HG02840 (cell line): Measurements from ENCODE around the gene TSHZ3.

Experiments used
- ATAC-seq: cut with Tn5 transposase; IDR thresholded peaks from one replicate; pipeline ENCODE4 v1.9.1; 2021; ENCODE audit warnings: mild to moderate bottlenecking, moderate library complexity, moderate number of reproducible peaks; ENCODE audit not compliant: unreplicated experiment, low FRiP score

The TSHZ3 gene

GRCh38 chr19:31255174-31255799, 93.9 kb downstream of the TSHZ3 start:
- ATAC-seq = no peak

GRCh38 chr19:31254611-31255010, 94.6 kb downstream of the TSHZ3 start:
- ATAC-seq = no peak

- no peak for ATAC-seq
These were observed 95.1 kb downstream of the TSHZ3 start for GRCh38 chr19:31254180-31254551.

DNA sequence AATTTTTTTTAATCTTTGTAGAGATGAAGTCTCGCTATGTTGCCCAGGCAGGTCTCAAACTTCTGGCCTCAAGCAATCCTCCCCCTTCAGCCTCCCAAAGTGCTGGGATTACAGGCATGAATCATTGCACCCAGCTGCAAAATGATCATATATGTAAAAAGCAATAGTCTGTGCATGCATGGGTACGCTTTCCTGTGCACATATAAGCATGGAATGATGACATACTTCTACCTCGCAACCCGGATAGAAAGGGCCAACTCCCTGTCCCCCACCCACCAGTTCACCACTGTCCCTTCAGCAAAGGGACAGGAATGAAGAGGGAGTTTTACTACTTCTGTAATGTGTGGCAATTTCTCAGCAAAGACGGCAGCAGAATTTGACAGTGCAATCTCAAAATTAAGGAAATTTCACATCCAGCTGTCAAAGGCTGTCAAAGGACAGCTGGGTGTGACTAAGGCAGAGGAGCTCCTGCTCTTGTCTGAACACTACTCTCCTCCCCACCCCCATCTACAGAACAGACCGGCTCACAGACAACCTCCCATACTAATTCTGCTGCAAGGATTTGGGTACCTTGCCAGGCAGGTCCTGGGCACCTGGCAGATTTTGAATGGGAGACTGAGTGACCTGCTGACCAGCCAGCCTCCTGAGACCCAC, 95.6 kb downstream of the TSHZ3 start:
- no peak for ATAC-seq

GRCh38 chr19:31252441-31252840, 96.8 kb downstream of the TSHZ3 start:
- no peak for ATAC-seq

- ATAC-seq = no peak
These were observed 100.0 kb downstream of the TSHZ3 start for GRCh38 chr19:31249217-31249616.

- ATAC-seq = no peak
These were observed 113.4 kb downstream of the TSHZ3 start for GRCh38 chr19:31235806-31236205.

DNA sequence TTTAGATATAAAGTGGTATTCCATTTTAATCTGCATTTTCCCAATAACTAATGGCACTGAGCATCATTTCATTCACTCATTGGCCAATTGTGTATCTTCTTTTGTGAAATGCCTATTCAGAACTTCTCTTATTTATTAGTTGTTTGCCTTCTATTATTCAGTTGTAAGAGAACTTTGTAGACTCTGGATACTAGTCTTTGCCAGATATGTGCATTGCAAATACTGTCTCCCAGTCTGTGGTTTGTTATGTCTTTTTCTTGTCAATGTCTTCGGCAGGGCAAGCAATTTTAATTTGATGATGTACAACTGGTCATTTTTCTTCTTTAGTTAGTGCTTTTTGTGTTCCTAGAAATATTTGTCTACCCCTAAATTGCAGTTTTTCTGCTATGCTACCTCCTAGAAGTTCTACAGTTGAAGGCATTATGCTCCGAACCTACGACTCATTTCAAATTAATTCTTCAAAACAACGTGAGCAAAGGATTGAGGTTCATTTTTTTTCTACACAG, 115.9 kb downstream of the TSHZ3 start:
- ATAC-seq = no peak

DNA sequence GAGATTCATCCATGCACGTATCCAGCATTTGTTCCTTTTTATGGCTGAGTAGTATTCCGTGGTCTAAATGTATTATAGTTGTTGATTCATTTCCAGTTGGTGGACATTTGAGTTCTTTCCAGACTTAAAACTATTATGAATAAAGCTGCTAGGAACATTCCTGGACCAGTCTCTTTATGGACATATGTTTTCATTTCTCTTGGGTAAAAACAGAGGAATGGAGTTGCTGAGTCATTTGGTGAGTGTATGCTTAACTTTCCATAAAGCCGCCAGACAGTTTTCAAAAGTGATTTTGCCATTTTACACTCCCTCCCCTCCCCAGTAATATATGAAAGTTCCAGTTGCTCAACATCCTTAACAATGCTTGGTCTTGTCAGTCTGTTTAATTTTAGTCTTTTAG, 116.4 kb downstream of the TSHZ3 start:
- no peak for ATAC-seq

- ATAC-seq = no peak
These were observed 117.1 kb downstream of the TSHZ3 start for GRCh38 chr19:31232180-31232579.

GRCh38 chr19:31231237-31231636, 118.0 kb downstream of the TSHZ3 start:
- ATAC-seq = no peak

DNA sequence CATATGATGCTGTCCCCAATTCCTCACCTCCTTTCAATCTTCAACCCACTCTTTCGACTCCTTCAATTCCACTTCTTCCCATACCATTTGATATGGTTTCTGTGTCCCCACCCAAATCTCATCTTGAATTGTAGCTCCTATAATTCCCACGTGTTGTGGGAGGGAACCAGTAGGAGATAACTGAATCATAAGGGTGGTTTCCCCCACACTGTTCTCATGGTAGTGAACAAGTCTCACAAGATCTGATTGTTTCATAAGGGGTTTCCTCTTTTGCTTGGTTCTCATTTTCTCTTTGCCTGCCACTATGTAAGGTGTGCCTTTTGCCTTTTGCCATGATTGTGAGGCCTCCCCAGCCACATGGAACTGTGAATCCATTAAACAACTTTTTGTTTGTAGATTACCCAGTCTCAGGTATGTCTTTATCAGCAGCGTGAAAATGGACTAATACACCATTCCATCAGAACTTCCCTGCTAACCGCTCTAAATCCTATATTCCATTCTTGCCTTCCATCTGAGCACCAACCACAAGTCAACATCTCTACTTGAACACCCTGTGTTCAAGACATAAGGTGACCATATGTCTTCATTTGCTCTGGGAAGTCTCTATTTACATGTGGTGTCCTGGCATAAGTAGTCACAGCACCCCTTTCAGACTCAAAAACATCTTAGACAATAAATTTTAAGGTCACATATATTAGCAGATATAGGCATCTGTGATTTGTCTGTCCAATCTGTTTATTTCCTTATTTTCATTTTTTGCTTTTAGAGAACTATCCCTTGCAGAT, 122.9 kb downstream of the TSHZ3 start:
- ATAC-seq = no peak
